HAP-1 (cell line): ENCODE data around the gene EHHADH.

Source experiments
- DNase-seq, 2 experiments: peaks; one replicate each; pipeline ENCODE4 v3.0.0-alpha.2; 2016 to 2020; ENCODE audit warnings: low spot score in 2 of 2
- H3K27me3 ChIP-seq: fragments of 250-450 bp; sonication (Bioruptor Pico); 2 replicates; pipeline ENCODE4 v1.5.1; 2020; ENCODE audit warnings: low read depth, mild to moderate bottlenecking, moderate library complexity
- H3K36me3 ChIP-seq: fragments of 250-450 bp; sonication (Bioruptor Pico); replicated peaks from 2 replicates; pipeline ENCODE4 v1.5.1; 2020; ENCODE audit warnings: mild to moderate bottlenecking
- H3K4me1 ChIP-seq: fragments of 250-450 bp; sonication (Bioruptor Pico); 2 replicates; pipeline ENCODE4 v1.5.1; 2020; ENCODE audit warnings: mild to moderate bottlenecking
- H3K4me3 ChIP-seq: fragments of 250-450 bp; sonication (Bioruptor Pico); 2 replicates; pipeline ENCODE4 v1.5.1; 2020; ENCODE audit warnings: mild to moderate bottlenecking, moderate library complexity
- H3K9me3 ChIP-seq: fragments of 250-450 bp; sonication (Bioruptor Pico); 2 replicates; pipeline ENCODE4 v1.5.1; 2020; ENCODE audit warnings: mild to moderate bottlenecking, moderate library complexity
- in situ Hi-C: fragments of 300-500 bp; cut with MboI; formaldehyde crosslinking; loops from 3 replicates; pipeline ENCODE4 v1.14.3; 2020; ENCODE audit warnings: low sequenced_read_pairs, inconsistent platforms, mixed read lengths

Gene EHHADH

GRCh38 chr3:185157347-185157746 lies 96.5 kb downstream of the EHHADH start:
- Histone ChIP-seq H3K4me1 (no peaks in the 10 kb centered on the region), H3K27me3 (no peaks in the 10 kb centered on the region; the same call in 1 of the 2 replicates), H3K36me3 (no peaks in the 10 kb centered on the region), H3K4me3 (no peak overlapping the region), H3K9me3 (no peaks in the 10 kb centered on the region)
- in situ Hi-C loops = no loop called here
- no peak for DNase-seq

GRCh38 chr3:185155678-185156077 lies 98.2 kb downstream of the EHHADH start:
- peaks cover 15% of the 10 kb centered on the region for H3K27me3 ChIP-seq
- in situ Hi-C loops = no loop called here
- no peaks in the 10 kb centered on the region for H3K9me3 ChIP-seq
- DNase-seq = no peak
- no peaks in the 10 kb centered on the region for H3K4me1 ChIP-seq
- H3K4me3 ChIP-seq = no peak overlapping the region
- no peaks in the 10 kb centered on the region for H3K36me3 ChIP-seq

GRCh38 chr3:185153861-185154629 lies 99.8 kb downstream of the EHHADH start:
- Histone ChIP-seq H3K9me3 (no peaks in the 10 kb centered on the region), H3K36me3 (no peaks in the 10 kb centered on the region), H3K4me3 (no peak overlapping the region), H3K4me1 (no peaks in the 10 kb centered on the region), H3K27me3 (peaks cover 17% of the 10 kb centered on the region)
- no peak for DNase-seq
- in situ Hi-C loops = no loop called here

GRCh38 chr3:185153171-185153771 lies 100.6 kb downstream of the EHHADH start:
- Histone ChIP-seq H3K27me3 (peaks cover 21% of the 10 kb centered on the region), H3K4me1 (no peaks in the 10 kb centered on the region), H3K4me3 (peak overlapping the region; percentile 18), H3K36me3 (no peaks in the 10 kb centered on the region), H3K9me3 (no peaks in the 10 kb centered on the region)
- in situ Hi-C loops = no loop called here
- no peak for DNase-seq

GRCh38 chr3:185152410-185153170 lies 101.3 kb downstream of the EHHADH start, which contains the start of gene C3orf70:
Gene C3orf70, minus strand, starts transcription at chr3:185153060. Its CDS starts 237 bp downstream, at chr3:185152823.
- no peaks in the 10 kb centered on the region for H3K9me3 ChIP-seq
- no peaks in the 10 kb centered on the region for H3K36me3 ChIP-seq
- H3K27me3 ChIP-seq = peaks cover 27% of the 10 kb centered on the region
- H3K4me1 ChIP-seq = no peaks in the 10 kb centered on the region
- peak within 1 kb of the TSS; percentile 41 for H3K4me3 ChIP-seq
- in situ Hi-C loops = no loop called here
- peak; percentile 19 to 60 for DNase-seq

GRCh38 chr3:185151964-185152409 lies 101.9 kb downstream of the EHHADH start:
- DNase-seq = no peak
- Histone ChIP-seq H3K4me1 (no peaks in the 10 kb centered on the region), H3K4me3 (peak overlapping the region; percentile 41), H3K36me3 (no peaks in the 10 kb centered on the region), H3K27me3 (peaks cover 29% of the 10 kb centered on the region), H3K9me3 (no peaks in the 10 kb centered on the region)
- in situ Hi-C loops = no loop called here

- no peak for DNase-seq
- no peaks in the 10 kb centered on the region for H3K36me3 ChIP-seq
- in situ Hi-C loops = no loop called here
- H3K9me3 ChIP-seq = no peaks in the 10 kb centered on the region
- H3K27me3 ChIP-seq = peaks cover 29% of the 10 kb centered on the region
- H3K4me3 ChIP-seq = no peak overlapping the region
- H3K4me1 ChIP-seq = no peaks in the 10 kb centered on the region
Observed at GRCh38 chr3:185151101-185151963, 102.5 kb downstream of the EHHADH start.

- Histone ChIP-seq H3K9me3 (no peaks in the 10 kb centered on the region), H3K27me3 (peaks cover 29% of the 10 kb centered on the region), H3K36me3 (no peaks in the 10 kb centered on the region), H3K4me1 (no peaks in the 10 kb centered on the region), H3K4me3 (no peak overlapping the region)
- in situ Hi-C loops = no loop called here
- no peak for DNase-seq
Observed at GRCh38 chr3:185150561-185150960, 103.3 kb downstream of the EHHADH start.

GRCh38 chr3:185149591-185149990 lies 104.3 kb downstream of the EHHADH start:
- DNase-seq = no peak
- H3K27me3 ChIP-seq = peaks cover 29% of the 10 kb centered on the region
- H3K9me3 ChIP-seq = no peaks in the 10 kb centered on the region
- in situ Hi-C loops = no loop called here
- H3K36me3 ChIP-seq = no peaks in the 10 kb centered on the region
- H3K4me1 ChIP-seq = no peaks in the 10 kb centered on the region
- H3K4me3 ChIP-seq = no peak overlapping the region

- in situ Hi-C loops = no loop called here
Observed at GRCh38 chr3:185145511-185145910, 108.3 kb downstream of the EHHADH start.

GRCh38 chr3:185144784-185145183 lies 109.1 kb downstream of the EHHADH start:
- H3K9me3 ChIP-seq = no peaks in the 10 kb centered on the region
- in situ Hi-C loops = no loop called here
- H3K4me1 ChIP-seq = no peaks in the 10 kb centered on the region
- no peak for DNase-seq
- H3K4me3 ChIP-seq = no peak overlapping the region
- H3K27me3 ChIP-seq = peaks cover 13% of the 10 kb centered on the region
- H3K36me3 ChIP-seq = no peaks in the 10 kb centered on the region

More at GRCh38 chr3:185145511-185145910, 108.3 kb downstream of the EHHADH start:
- Histone ChIP-seq H3K4me1 (no peaks in the 10 kb centered on the region), H3K4me3 (no peak overlapping the region), H3K36me3 (no peaks in the 10 kb centered on the region), H3K27me3 (peaks cover 13% of the 10 kb centered on the region), H3K9me3 (no peaks in the 10 kb centered on the region)
- no peak for DNase-seq
